AG10803 (cell line): ENCODE data around the gene CTTNBP2.
A peak's percentile ranks its signal among the peaks of the same experiment; 100 is the strongest.

Experiments used
- DNase-seq: peaks from one replicate; pipeline ENCODE4 v3.0.0; 2010; ENCODE audit warnings: low read depth
- H3K4me3 ChIP-seq: 2 replicates; pipeline ENCODE4 v1.5.1; 2011; ENCODE audit warnings: mild to moderate bottlenecking, low read length, control low read depth
- TF ChIP-seq, protein P1 (sequence below): conservative IDR thresholded peaks from 2 replicates; pipeline ENCODE4 v1.5.1; 2011; ENCODE audit warnings: mild to moderate bottlenecking, low read length, control low read depth, inconsistent platforms

The CTTNBP2 gene

GRCh38 chr7:117755136-117755535 lies 118.1 kb downstream of the CTTNBP2 start:
- DNase-seq = no peak
- TF ChIP-seq, protein P1, sequence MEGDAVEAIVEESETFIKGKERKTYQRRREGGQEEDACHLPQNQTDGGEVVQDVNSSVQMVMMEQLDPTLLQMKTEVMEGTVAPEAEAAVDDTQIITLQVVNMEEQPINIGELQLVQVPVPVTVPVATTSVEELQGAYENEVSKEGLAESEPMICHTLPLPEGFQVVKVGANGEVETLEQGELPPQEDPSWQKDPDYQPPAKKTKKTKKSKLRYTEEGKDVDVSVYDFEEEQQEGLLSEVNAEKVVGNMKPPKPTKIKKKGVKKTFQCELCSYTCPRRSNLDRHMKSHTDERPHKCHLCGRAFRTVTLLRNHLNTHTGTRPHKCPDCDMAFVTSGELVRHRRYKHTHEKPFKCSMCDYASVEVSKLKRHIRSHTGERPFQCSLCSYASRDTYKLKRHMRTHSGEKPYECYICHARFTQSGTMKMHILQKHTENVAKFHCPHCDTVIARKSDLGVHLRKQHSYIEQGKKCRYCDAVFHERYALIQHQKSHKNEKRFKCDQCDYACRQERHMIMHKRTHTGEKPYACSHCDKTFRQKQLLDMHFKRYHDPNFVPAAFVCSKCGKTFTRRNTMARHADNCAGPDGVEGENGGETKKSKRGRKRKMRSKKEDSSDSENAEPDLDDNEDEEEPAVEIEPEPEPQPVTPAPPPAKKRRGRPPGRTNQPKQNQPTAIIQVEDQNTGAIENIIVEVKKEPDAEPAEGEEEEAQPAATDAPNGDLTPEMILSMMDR = no peak
- H3K4me3 ChIP-seq = no peak overlapping the region

DNA sequence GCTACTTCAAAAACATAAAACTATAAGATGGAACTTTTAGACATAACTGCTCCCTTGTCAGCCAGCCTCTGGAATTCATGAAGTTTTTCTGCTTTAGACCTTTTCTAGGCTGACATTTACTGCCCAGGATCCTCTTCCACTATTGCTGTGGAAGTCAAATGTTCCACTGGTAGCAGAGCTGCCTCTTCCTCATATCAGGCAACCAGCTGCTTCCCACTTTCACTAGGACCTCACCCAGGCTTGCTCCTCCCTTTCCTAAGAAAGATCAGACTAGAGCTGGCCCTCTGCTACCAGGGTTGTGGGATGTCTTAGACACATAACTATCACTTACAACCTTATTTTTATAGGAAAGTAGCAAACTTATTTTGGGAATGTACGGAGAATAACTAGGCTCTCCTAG lies 121.5 kb downstream of the CTTNBP2 start:
- DNase-seq = no peak
- no peak overlapping the region for H3K4me3 ChIP-seq
- TF ChIP-seq, protein P1 = no peak

GRCh38 chr7:117750612-117751563 lies 122.4 kb downstream of the CTTNBP2 start:
- TF ChIP-seq, protein P1 = peak; percentile 60
- DNase-seq = peak; percentile 11
- no peak overlapping the region for H3K4me3 ChIP-seq

DNA sequence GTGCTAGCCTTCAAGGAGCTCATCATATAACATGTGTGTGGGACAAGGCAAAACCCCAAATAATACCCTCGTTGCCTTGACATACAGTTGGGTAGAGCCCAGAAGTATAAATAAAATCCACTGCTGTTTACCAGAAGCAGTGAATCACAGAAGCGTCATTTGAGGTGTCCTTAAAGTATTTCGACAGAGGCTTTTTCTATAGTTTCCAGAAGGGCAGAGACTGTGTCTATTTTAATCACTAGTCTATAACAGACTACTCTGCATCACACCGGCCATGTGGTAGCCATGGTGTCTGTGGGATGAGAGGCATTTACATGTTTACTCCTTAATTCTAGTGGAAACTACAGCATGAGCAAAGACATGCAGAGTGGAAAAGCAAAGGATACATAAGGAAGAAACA lies 131.3 kb downstream of the CTTNBP2 start:
- no peak overlapping the region for H3K4me3 ChIP-seq
- DNase-seq = peak; percentile 2
- TF ChIP-seq, protein P1 = no peak

- DNase-seq = no peak
- TF ChIP-seq, protein P1 = no peak
- no peak overlapping the region for H3K4me3 ChIP-seq
Measured at GRCh38 chr7:117739085-117739484, 134.2 kb downstream of the CTTNBP2 start.

DNA sequence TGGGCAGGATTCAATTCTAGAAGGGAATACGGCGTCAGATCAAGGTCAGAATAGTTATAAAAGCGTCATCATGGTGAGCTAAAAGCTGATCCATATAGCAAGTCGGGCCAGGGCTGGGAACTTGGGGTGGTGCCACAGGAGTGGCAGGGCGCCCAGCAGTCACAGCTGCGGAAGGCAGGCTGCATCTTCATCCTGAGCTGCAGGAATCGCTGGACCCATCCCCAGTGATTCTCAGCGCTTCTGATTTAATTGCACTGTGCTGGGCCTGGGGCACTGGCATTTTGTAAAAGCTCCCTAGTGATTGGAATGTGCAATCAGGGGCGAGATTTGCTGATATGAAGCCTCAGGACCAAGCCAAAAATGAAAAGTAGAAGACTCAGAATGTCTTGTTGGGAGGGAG lies 135.3 kb downstream of the CTTNBP2 start:
- DNase-seq = no peak
- H3K4me3 ChIP-seq = no peak overlapping the region
- TF ChIP-seq, protein P1 = no peak

GRCh38 chr7:117731455-117731854 lies 141.8 kb downstream of the CTTNBP2 start:
- TF ChIP-seq, protein P1 = no peak
- H3K4me3 ChIP-seq = no peak overlapping the region
- DNase-seq = no peak
